HCT116 (cell line): ENCODE data around the gene BRDT. TPM values are rescaled to one million over a fixed set of nuclear protein-coding genes. Genes with fewer than 3 reads are reported as not detected.

Source experiments
- ATAC-seq: fragments of 200-7000 bp; cut with Tn5 transposase; 2 replicates; pipeline ENCODE4 v1.9.1; 2020; ENCODE audit warnings: mild to moderate bottlenecking, moderate library complexity
- BruUV-seq: library from RNA; stranded (reverse); fragments of 400-500 nt; replicated peaks from 2 replicates; lab custom pipeline; 2021; lab: Mats Ljungman, UMichigan
- CTCF ChIA-PET: fragments of 300-600 bp; sonication (Branson Sonifier 250); formaldehyde crosslinking; loops from one replicate; lab custom pipeline; 2021; ENCODE audit warnings: antibody characterized with exemption; lab: Charles Lee
- POLR2A ChIA-PET: fragments of 300-600, 350-600 bp; sonication (Branson Sonifier 250); formaldehyde crosslinking; loops from one replicate; lab custom pipeline; 2021; ENCODE audit warnings: antibody characterized with exemption; lab: Charles Lee
- RAD21 ChIA-PET, 2 experiments: fragments of 300-600 bp; sonication (Branson Sonifier 250); formaldehyde crosslinking; loops; one replicate each; lab custom pipeline; 2023; ENCODE audit warnings: low total read pairs in 2 of 2; ENCODE audit not compliant: uncharacterized antibody in 2 of 2, unreplicated experiment in 2 of 2, low non-redundant PET in 1 of 2; lab: Charles Lee
- DNase-seq: peaks from one replicate; pipeline ENCODE4 v3.0.0-alpha.2; 2010; ENCODE audit warnings: low read depth, low spot score
- H2AFZ ChIP-seq: fragments of 200-600 bp; shearing (Covaris generic), sonication (generic); 2 replicates; pipeline ENCODE4 v1.6.1; 2017; ENCODE audit warnings: low read depth, mixed run types, mixed read lengths, antibody characterized with exemption, low read length; ENCODE audit not compliant: poor library complexity, severe bottlenecking
- H3K27ac ChIP-seq: 2 replicates; pipeline ENCODE4 v1.5.1; 2012; ENCODE audit warnings: low read depth, low read length
- H3K27me3 ChIP-seq: fragments of 200-600 bp; sonication (generic); 2 replicates; pipeline ENCODE4 v1.6.1; 2016; ENCODE audit warnings: mixed run types, low read length, mixed read lengths; ENCODE audit not compliant: insufficient read depth
- H3K36me3 ChIP-seq, 2 experiments: fragments of 200-500 bp in 1 of 2; fragments of 200-600 bp in 1 of 2; sonication (Bioruptor generic) in 1 of 2; sonication (generic) in 1 of 2; 2 replicates each; pipeline versions ENCODE4 v1.5.1 to v1.6.1; 2014 to 2016; ENCODE audit warnings: low read length in 2 of 2, inconsistent platforms in 1 of 2, mixed read lengths in 1 of 2, mixed run types in 1 of 2; ENCODE audit not compliant: insufficient read depth in 2 of 2, control insufficient read depth in 1 of 2
- H3K4me1 ChIP-seq, 2 experiments: fragments of 200-600 bp in 1 of 2; sonication (generic) in 1 of 2; 2 replicates each; pipeline versions ENCODE4 v1.5.1 to v1.6.1; 2012 to 2017; ENCODE audit warnings: low read length in 2 of 2, inconsistent platforms in 1 of 2, mild to moderate bottlenecking in 1 of 2, mixed read lengths in 1 of 2, mixed run types in 1 of 2, moderate library complexity in 1 of 2; ENCODE audit not compliant: insufficient read depth in 2 of 2, control insufficient read depth in 1 of 2
- H3K4me2 ChIP-seq: fragments of 200-600 bp; sonication (generic); 2 replicates; pipeline ENCODE4 v1.6.1; 2017; ENCODE audit warnings: mixed run types, low read length, mixed read lengths
- H3K4me3 ChIP-seq, 2 experiments: fragments of 200-600 bp in 1 of 2; sonication (generic) in 1 of 2; replicated peaks in 1 of 2; 2 replicates each; pipeline ENCODE4 v1.5.1; 2011 to 2016; ENCODE audit warnings: low read length in 2 of 2, control low read depth in 1 of 2, low read depth in 1 of 2, mild to moderate bottlenecking in 1 of 2, mixed read lengths in 1 of 2, mixed run types in 1 of 2
- H3K79me2 ChIP-seq: fragments of 200-600 bp; sonication (generic); 2 replicates; pipeline ENCODE4 v1.6.1; 2017; ENCODE audit warnings: mild to moderate bottlenecking, mixed run types, low read length, moderate library complexity, mixed read lengths; ENCODE audit not compliant: insufficient read depth
- H3K9ac ChIP-seq: fragments of 200-600 bp; sonication (generic); 2 replicates; pipeline ENCODE4 v1.6.1; 2016; ENCODE audit warnings: low read length, mixed read lengths
- H3K9me2 ChIP-seq: fragments of 200-600 bp; sonication (generic), shearing (Covaris generic); 2 replicates; pipeline ENCODE4 v1.6.1; 2017; ENCODE audit warnings: mixed run types, mild to moderate bottlenecking, moderate library complexity; ENCODE audit not compliant: insufficient read depth
- H3K9me3 ChIP-seq, 2 experiments: fragments of 200-500 bp in 1 of 2; fragments of 200-600 bp in 1 of 2; sonication (Bioruptor generic) in 1 of 2; sonication (generic) in 1 of 2; 2 replicates each; pipeline ENCODE4 v1.6.1; 2014 to 2017; ENCODE audit warnings: low read length in 2 of 2, mixed read lengths in 2 of 2, inconsistent platforms in 1 of 2, low read depth in 1 of 2, mild to moderate bottlenecking in 1 of 2, mixed run types in 1 of 2, moderate library complexity in 1 of 2; ENCODE audit not compliant: control insufficient read depth in 1 of 2, insufficient read depth in 1 of 2
- H4K20me1 ChIP-seq: fragments of 200-600 bp; sonication (generic), shearing (Covaris generic); 2 replicates; pipeline ENCODE4 v1.6.1; 2017; ENCODE audit warnings: mixed run types, mild to moderate bottlenecking, moderate library complexity; ENCODE audit not compliant: insufficient read depth
- CEBPB ChIP-seq: IDR thresholded peaks from 2 replicates; pipeline ENCODE4 v1.6.1; 2012; ENCODE audit warnings: low read depth
- ELF1 ChIP-seq: IDR thresholded peaks from 2 replicates; pipeline ENCODE4 v1.6.1; 2012; ENCODE audit warnings: low read depth, borderline replicate concordance
- EZH2phosphoT487 ChIP-seq: fragments of 200-600 bp; IDR thresholded peaks from 2 replicates; pipeline ENCODE4 v1.6.1; 2018; ENCODE audit warnings: antibody characterized with exemption, borderline replicate concordance
- JUND ChIP-seq: IDR thresholded peaks from 2 replicates; pipeline ENCODE4 v1.6.1; 2012
- POLR2A ChIP-seq: IDR thresholded peaks from 2 replicates; pipeline ENCODE4 v1.7.0; 2011; ENCODE audit warnings: borderline replicate concordance; ENCODE audit not compliant: insufficient read depth, insufficient read length; ENCODE audit errors: extremely low read depth
- SIN3A ChIP-seq: IDR thresholded peaks from 2 replicates; pipeline ENCODE4 v1.6.1; 2012; ENCODE audit warnings: low read depth
- SP1 ChIP-seq: IDR thresholded peaks from 2 replicates; pipeline ENCODE4 v1.6.1; 2012; ENCODE audit warnings: low read depth
- YY1 ChIP-seq: IDR thresholded peaks from 2 replicates; pipeline ENCODE4 v1.6.1; 2011; ENCODE audit warnings: low read length, low read depth, moderate library complexity, mild to moderate bottlenecking; ENCODE audit not compliant: insufficient replicate concordance; ENCODE audit errors: extremely low read depth
- ZNF274 ChIP-seq: fragments of 200-500 bp; sonication (Bioruptor generic); IDR thresholded peaks from 2 replicates; pipeline ENCODE4 v1.6.1; 2014; ENCODE audit warnings: mild to moderate bottlenecking, low read depth, low read length, inconsistent platforms
- intact Hi-C: fragments of 100-400 bp; cut with micrococcal nuclease; formaldehyde crosslinking; loops from 2 replicates; pipeline ENCODE4 v1.10.0; 2022
- total RNA-seq: library from RNA; stranded (reverse); gene quantifications from one replicate; pipeline ENCODE4 v1.2.1, GENCODE V29; 2021; ENCODE audit not compliant: unreplicated experiment
- TF ChIP-seq, protein P1 (sequence below): IDR thresholded peaks from 2 replicates; pipeline ENCODE4 v1.6.1; 2011; ENCODE audit warnings: mild to moderate bottlenecking, low read length, moderate library complexity; ENCODE audit not compliant: insufficient replicate concordance; ENCODE audit errors: extremely low read depth
- TF ChIP-seq, protein P2 (sequence below): IDR thresholded peaks from 2 replicates; pipeline ENCODE4 v1.6.1; 2012

BRDT gene
- total RNA-seq, 1 experiment from 2014 or later, result not detected

DNA sequence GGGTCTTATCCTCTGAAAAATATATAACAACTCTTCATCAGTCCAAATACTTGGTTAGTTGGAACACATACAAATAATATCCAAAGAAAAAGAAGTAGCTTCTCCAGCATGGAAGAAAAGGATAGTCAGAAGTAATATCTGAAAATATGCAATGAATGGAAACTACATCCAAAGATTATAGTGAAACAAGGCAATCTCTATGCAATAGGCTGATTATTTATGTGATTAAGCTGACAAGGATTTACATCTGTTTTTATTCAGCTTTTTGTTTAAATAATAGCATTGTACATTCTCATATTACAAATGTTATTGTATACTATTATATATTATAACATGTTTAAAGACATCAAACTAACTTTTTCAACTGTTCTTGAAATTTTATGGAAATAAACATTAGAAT, 48.0 kb upstream of the BRDT start:
- H3K4me3 ChIP-seq, result no peak overlapping the region
- RAD21 ChIA-PET, result no interaction called here
- H3K27ac ChIP-seq, result no peak overlapping the region
- no peaks in the 10 kb centered on the region for H4K20me1 ChIP-seq
- H3K9me3 ChIP-seq, result no peaks in the 10 kb centered on the region
- no peaks in the 10 kb centered on the region for H3K27me3 ChIP-seq
- no TSS peak for BruUV-seq
- no peak for ATAC-seq
- no peak for DNase-seq
- CTCF ChIA-PET, result interaction anchor here (1.1 kb wide), 1 partner anchor 389 kb away, joined by 3 read pairs; no protein-coding TSS in a partner anchor
- H3K4me1 ChIP-seq, result peaks cover 0 to 6% of the 10 kb centered on the region in 2 experiments; a peak in 1 of 4 replicates
- no peaks in the 10 kb centered on the region for H3K9me2 ChIP-seq
- POLR2A ChIA-PET, result interaction anchor here (0.6 kb wide), 1 partner anchor 15 kb away, joined by 3 read pairs; no protein-coding TSS in a partner anchor
- H3K4me2 ChIP-seq, result no peak overlapping the region
- TF ChIP-seq CEBPB (no peak), ELF1 (no peak), YY1 (no peak), SIN3A (no peak), SP1 (no peak), EZH2phosphoT487 (no peak), JUND (no peak), ZNF274 (no peak), POLR2A (no peak)
- TF ChIP-seq, protein P1, sequence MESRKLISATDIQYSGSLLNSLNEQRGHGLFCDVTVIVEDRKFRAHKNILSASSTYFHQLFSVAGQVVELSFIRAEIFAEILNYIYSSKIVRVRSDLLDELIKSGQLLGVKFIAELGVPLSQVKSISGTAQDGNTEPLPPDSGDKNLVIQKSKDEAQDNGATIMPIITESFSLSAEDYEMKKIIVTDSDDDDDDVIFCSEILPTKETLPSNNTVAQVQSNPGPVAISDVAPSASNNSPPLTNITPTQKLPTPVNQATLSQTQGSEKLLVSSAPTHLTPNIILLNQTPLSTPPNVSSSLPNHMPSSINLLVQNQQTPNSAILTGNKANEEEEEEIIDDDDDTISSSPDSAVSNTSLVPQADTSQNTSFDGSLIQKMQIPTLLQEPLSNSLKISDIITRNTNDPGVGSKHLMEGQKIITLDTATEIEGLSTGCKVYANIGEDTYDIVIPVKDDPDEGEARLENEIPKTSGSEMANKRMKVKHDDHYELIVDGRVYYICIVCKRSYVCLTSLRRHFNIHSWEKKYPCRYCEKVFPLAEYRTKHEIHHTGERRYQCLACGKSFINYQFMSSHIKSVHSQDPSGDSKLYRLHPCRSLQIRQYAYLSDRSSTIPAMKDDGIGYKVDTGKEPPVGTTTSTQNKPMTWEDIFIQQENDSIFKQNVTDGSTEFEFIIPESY, result no peak
- TF ChIP-seq, protein P2, sequence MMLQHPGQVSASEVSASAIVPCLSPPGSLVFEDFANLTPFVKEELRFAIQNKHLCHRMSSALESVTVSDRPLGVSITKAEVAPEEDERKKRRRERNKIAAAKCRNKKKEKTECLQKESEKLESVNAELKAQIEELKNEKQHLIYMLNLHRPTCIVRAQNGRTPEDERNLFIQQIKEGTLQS, result no peak
- H3K79me2 ChIP-seq, result no peaks in the 10 kb centered on the region
- peak overlapping the region; percentile 32 for H2AFZ ChIP-seq
- H3K36me3 ChIP-seq, result no peaks in the 10 kb centered on the region
- intact Hi-C loops, result no loop called here
- no peak overlapping the region for H3K9ac ChIP-seq
